Subcutaneous adipose tissue (tissue), 4 donors: ENCODE data around the gene TPBG. TPM values are rescaled to one million over a fixed set of nuclear protein-coding genes. Genes with fewer than 3 reads are reported as not detected.

ENCODE experiments used
- total RNA-seq, 4 donors: library from RNA; depleted of rRNA; stranded (reverse); fragments of >200 nt; gene quantifications; one replicate each; pipeline ENCODE4 v1.1.0, GENCODE V29; 2016
- TF ChIP-seq, protein P1 (sequence below): fragments of 450-650 bp; IDR thresholded peaks from one replicate; pipeline ENCODE4 v1.5.1; 2016; ENCODE audit warnings: low read depth, mild to moderate bottlenecking, control low read depth, antibody characterized with exemption, moderate library complexity

TPBG gene
- total RNA-seq, 4 donors from 2014 or later = 8.7 to 13.5 (median 12.6) TPM

DNA sequence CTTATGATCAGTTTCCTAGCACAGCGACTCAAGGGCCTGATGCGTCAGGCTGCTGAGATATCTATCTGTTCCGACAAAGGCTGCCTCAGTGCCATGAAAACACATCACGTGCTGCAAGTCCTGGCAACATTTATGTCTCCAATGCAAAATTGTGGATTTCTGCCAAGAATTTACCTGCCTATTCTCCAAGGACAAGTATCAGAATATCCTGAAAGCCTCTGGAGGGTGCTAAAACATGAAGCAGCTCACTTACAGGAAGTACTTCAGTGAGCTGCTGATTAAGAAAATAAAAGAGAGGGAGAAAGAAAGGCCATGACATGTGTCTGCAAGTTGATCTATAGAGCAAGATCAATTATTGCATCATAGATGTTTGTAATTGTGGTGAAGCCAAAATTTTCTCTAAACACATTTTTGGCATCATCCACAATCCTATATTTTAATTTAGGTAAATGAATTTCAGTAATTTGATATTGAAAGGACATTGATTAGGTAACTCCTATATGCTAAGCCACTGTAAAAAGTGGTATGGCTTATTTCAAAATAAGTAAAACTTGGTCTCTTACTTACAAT lies 25.8 kb upstream of the TPBG start:
- TF ChIP-seq, protein P1, sequence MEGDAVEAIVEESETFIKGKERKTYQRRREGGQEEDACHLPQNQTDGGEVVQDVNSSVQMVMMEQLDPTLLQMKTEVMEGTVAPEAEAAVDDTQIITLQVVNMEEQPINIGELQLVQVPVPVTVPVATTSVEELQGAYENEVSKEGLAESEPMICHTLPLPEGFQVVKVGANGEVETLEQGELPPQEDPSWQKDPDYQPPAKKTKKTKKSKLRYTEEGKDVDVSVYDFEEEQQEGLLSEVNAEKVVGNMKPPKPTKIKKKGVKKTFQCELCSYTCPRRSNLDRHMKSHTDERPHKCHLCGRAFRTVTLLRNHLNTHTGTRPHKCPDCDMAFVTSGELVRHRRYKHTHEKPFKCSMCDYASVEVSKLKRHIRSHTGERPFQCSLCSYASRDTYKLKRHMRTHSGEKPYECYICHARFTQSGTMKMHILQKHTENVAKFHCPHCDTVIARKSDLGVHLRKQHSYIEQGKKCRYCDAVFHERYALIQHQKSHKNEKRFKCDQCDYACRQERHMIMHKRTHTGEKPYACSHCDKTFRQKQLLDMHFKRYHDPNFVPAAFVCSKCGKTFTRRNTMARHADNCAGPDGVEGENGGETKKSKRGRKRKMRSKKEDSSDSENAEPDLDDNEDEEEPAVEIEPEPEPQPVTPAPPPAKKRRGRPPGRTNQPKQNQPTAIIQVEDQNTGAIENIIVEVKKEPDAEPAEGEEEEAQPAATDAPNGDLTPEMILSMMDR = no peak

DNA sequence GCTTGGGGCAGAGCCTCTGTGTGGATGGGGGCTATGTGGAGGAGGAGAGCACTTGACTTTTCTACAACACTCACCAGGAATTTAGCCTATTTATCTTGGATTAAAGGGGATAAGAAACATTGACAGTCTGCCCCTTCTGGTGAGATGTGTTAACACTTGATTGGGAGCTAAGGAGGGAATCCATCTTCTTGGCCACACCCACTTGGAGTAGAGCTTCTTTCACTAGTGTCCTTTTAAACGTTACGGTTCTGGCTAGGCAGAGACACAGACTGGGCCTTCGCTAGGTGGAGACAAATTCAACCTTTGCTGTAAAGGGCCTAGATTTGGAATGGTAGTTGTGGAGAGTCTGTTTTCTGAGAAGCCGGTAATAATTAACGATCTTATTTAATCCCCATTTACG lies 15.5 kb upstream of the TPBG start:
- TF ChIP-seq, protein P1 = no peak

- TF ChIP-seq, protein P1 = no peak
These were observed 9.8 kb upstream of the TPBG start for GRCh38 chr6:82353848-82354247.

- TF ChIP-seq, protein P1 = no peak
These were observed 3.1 kb upstream of the TPBG start for GRCh38 chr6:82360552-82360951.

- TF ChIP-seq, protein P1 = no peak
These were observed 2.0 kb upstream of the TPBG start for GRCh38 chr6:82361631-82362030.

DNA sequence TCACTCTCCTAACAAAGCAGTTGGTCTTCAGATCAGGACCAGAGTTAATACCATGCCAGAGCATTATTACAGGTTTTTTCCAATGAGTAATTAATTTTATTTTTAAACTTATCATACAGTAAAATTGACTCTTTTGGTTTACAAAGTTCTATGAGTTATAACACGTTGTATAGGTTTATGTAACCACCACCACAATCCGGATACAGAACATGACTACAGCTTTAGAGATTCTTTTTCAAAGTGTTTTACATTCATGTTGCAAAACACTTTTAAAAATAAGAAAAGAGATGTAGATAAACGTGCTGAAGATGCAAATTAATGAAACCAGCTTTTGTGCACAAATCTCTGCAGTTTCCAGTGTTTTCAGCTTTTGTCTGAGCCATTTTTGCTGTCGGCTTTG lies 1.5 kb upstream of the TPBG start:
- TF ChIP-seq, protein P1 = no peak

GRCh38 chr6:82362878-82363427 lies 664 bp upstream of the TPBG start:
- TF ChIP-seq, protein P1 = no peak
